ENCODE results near the gene SLC43A2.

Gene SLC43A2

DNA sequence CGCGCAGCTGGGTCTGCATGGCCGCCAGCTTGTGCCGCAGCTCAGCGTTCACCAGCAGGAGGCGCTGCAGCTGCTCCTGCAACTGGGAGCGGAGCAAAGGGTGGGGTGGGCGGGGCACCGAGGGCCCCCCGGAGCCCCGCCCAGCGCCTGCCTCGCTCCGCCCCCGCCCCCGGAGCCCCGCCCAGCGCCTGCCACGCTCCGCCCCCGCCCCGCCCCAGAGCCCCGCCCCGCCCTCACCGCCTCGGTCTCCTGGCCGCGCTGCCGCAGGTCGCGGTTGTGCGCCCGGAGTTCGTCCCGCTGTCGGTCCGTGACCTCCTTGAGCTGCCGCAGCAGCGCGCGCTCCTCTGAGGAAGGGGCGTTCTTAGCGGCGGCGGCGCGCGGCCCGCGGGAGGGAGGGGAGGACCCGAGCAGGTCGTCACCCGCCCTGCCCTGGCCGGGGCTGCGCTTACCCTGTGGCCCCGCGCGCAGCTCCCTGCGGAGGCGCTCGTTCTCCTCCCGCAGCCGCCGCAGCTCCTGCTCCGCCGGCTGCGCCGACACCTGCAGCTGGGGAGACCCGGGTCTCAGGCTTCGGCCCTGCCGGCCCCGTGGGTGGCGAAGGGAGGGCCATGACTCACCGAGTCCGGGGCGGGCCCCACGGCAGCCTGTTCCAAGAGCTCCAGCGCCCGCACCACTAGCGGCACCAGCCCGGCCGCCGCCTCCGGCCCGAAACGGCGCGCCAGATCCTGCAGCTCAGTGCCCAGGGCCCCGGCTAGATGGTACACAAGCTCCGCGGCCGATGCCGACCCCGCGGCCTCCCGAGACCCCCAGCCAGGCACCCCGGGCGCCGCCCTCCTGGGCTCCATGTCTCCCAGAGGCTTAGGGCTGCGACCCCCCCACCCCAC is 20.6 kb upstream of the SLC43A2 start:
- Histone ChIP-seq H3K27me3 (peaks cover 20% of the 10 kb centered on the region), H3K27ac (peak overlapping the region; percentile 94), H3K4me3 (ENCODE audit: low read depth in 1 of 2, low read length in 1 of 2) (peak overlapping the region; percentile 69 to 94), H3K9me3 (no peaks in the 10 kb centered on the region), H3K4me1 (ENCODE audit: control insufficient read depth in 1 of 2, insufficient read depth in 1 of 2, low read depth in 1 of 2, low read length in 1 of 2) (peaks cover 46 to 51% of the 10 kb centered on the region in 2 experiments), H3K36me3 (peaks cover 47% of the 10 kb centered on the region)
- peak; percentile 99 for TF ChIP-seq CTCF (IDR thresholded peaks at IDR 0.05)

GRCh38 chr17:1648173-1648962 is 19.7 kb upstream of the SLC43A2 start:
- H3K27me3 ChIP-seq, result peaks cover 28% of the 10 kb centered on the region
- peaks cover 54 to 60% of the 10 kb centered on the region in 2 experiments for H3K4me1 ChIP-seq (ENCODE audit: control insufficient read depth in 1 of 2, insufficient read depth in 1 of 2, low read depth in 1 of 2, low read length in 1 of 2)
- no peak for TF ChIP-seq CTCF (IDR thresholded peaks at IDR 0.05)
- peak overlapping the region; percentile 94 for H3K27ac ChIP-seq
- no peaks in the 10 kb centered on the region for H3K9me3 ChIP-seq
- H3K36me3 ChIP-seq, result peaks cover 39% of the 10 kb centered on the region
- peak overlapping the region; percentile 68 to 94 for H3K4me3 ChIP-seq (ENCODE audit: low read depth in 1 of 2, low read length in 1 of 2)

- TF ChIP-seq CTCF (IDR thresholded peaks at IDR 0.05), result no peak
- H3K27me3 ChIP-seq, result peaks cover 31% of the 10 kb centered on the region
- no peaks in the 10 kb centered on the region for H3K9me3 ChIP-seq
- H3K27ac ChIP-seq, result peak overlapping the region; percentile 94
- H3K4me3 ChIP-seq (ENCODE audit: low read depth in 1 of 2, low read length in 1 of 2), result peak overlapping the region; percentile 68 to 94
- H3K36me3 ChIP-seq, result peaks cover 33% of the 10 kb centered on the region
- peaks cover 54 to 61% of the 10 kb centered on the region in 2 experiments for H3K4me1 ChIP-seq (ENCODE audit: control insufficient read depth in 1 of 2, insufficient read depth in 1 of 2, low read depth in 1 of 2, low read length in 1 of 2)
Observed at GRCh38 chr17:1647802-1648171, 19.2 kb upstream of the SLC43A2 start.

DNA sequence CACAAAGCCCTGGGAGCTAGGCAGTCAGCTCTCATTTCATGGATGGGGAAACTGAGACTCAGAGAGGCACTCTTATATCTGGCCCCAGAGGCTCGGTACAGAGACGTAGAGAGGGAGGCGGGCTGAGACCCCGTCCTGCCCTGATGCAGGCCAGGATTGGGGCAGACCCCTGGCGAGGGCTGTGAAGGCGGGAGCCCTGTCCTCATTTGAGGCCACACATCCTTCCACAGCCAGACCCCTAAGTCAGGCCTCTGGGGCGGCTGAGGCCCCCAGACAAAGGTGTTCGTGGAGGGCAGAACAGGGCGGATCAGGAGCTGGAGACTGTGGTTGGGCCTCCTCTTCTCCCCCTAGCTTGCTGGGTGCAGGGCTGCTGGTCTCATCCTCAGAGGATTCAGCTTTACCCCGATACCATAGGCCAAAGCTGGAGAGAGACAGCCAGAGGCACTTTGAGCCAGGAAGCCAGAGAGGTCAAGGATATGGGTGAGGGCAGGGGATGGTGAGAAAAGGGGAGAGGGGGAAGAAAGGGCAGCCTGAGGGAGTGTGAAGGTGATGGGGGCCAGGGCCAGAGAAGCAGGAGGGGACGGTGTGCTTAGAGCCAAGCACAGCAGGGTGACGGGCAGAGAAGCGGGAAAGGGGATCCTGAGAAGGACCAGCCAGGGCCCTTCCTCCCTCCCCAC is 17.7 kb upstream of the SLC43A2 start:
- Histone ChIP-seq H3K4me3 (ENCODE audit: low read depth in 1 of 2, low read length in 1 of 2) (peak overlapping the region; percentile 62 to 65), H3K27ac (peak overlapping the region; percentile 92), H3K9me3 (no peaks in the 10 kb centered on the region), H3K4me1 (ENCODE audit: control insufficient read depth in 1 of 2, insufficient read depth in 1 of 2, low read depth in 1 of 2, low read length in 1 of 2) (peaks cover 54 to 61% of the 10 kb centered on the region in 2 experiments), H3K27me3 (peaks cover 36% of the 10 kb centered on the region), H3K36me3 (peaks cover 19% of the 10 kb centered on the region)
- TF ChIP-seq CTCF (IDR thresholded peaks at IDR 0.05), result no peak
